ENCODE measurements around the gene GABRA4. TPM values are rescaled to one million over a fixed set of nuclear protein-coding genes. Genes with fewer than 3 reads are reported as not detected.

GABRA4 gene
- total RNA-seq, 1 donor from 2014 or later = 0.25 TPM

- DNase-seq (ENCODE audit: extremely low spot score in 2 of 2) = no peak
- intact Hi-C loops (cut with DNase I) = no loop called here
- H3K36me3 ChIP-seq = no peaks in the 10 kb centered on the region
- H3K9me3 ChIP-seq = no peaks in the 10 kb centered on the region
- no peaks in the 10 kb centered on the region for H3K4me1 ChIP-seq
- no peak overlapping the region for H3K27ac ChIP-seq
- TF ChIP-seq POLR2AphosphoS5 (IDR thresholded peaks at IDR 0.05; ENCODE audit: insufficient read depth in 1 of 2, low read depth in 1 of 2) (no peak), CTCF (IDR thresholded peaks at IDR 0.05) (no peak), POLR2A (IDR thresholded peaks at IDR 0.05) (no peak)
- H3K4me3 ChIP-seq = no peak overlapping the region
- H3K27me3 ChIP-seq = no peaks in the 10 kb centered on the region
Observed at GRCh38 chr4:46927201-46927600, 66.2 kb downstream of the GABRA4 start.

GRCh38 chr4:46924789-46925529 is 68.4 kb downstream of the GABRA4 start:
- Histone ChIP-seq H3K9me3 (no peaks in the 10 kb centered on the region), H3K27ac (no peak overlapping the region), H3K4me1 (no peaks in the 10 kb centered on the region), H3K36me3 (no peaks in the 10 kb centered on the region), H3K27me3 (no peaks in the 10 kb centered on the region), H3K4me3 (no peak overlapping the region)
- no peak for DNase-seq (ENCODE audit: extremely low spot score in 2 of 2)
- intact Hi-C loops (cut with DNase I) = no loop called here
- TF ChIP-seq POLR2A (IDR thresholded peaks at IDR 0.05) (no peak), CTCF (IDR thresholded peaks at IDR 0.05) (no peak), POLR2AphosphoS5 (IDR thresholded peaks at IDR 0.05; ENCODE audit: insufficient read depth in 1 of 2, low read depth in 1 of 2) (no peak)

GRCh38 chr4:46922205-46922604 is 71.2 kb downstream of the GABRA4 start:
- TF ChIP-seq CTCF (IDR thresholded peaks at IDR 0.05) (no peak), POLR2AphosphoS5 (IDR thresholded peaks at IDR 0.05; ENCODE audit: insufficient read depth in 1 of 2, low read depth in 1 of 2) (no peak), POLR2A (IDR thresholded peaks at IDR 0.05) (no peak)
- intact Hi-C loops (cut with DNase I) = no loop called here
- H3K9me3 ChIP-seq = no peaks in the 10 kb centered on the region
- no peaks in the 10 kb centered on the region for H3K36me3 ChIP-seq
- DNase-seq (ENCODE audit: extremely low spot score in 2 of 2) = no peak
- no peaks in the 10 kb centered on the region for H3K27me3 ChIP-seq
- H3K27ac ChIP-seq = no peak overlapping the region
- H3K4me3 ChIP-seq = no peak overlapping the region
- no peaks in the 10 kb centered on the region for H3K4me1 ChIP-seq

GRCh38 chr4:46909078-46909477 is 84.3 kb downstream of the GABRA4 start, which contains the start of gene COX7B2:
Gene COX7B2, minus strand, starts transcription at chr4:46909245. Its CDS starts 174,053 bp downstream, at chr4:46735192.
- no peak for DNase-seq (ENCODE audit: extremely low spot score in 2 of 2)
- no peak for TF ChIP-seq POLR2AphosphoS5 (IDR thresholded peaks at IDR 0.05; ENCODE audit: insufficient read depth in 1 of 2, low read depth in 1 of 2)
- no peak for TF ChIP-seq POLR2A (IDR thresholded peaks at IDR 0.05)
- no peak for TF ChIP-seq CTCF (IDR thresholded peaks at IDR 0.05)
- Histone ChIP-seq H3K27me3 (no peaks in the 10 kb centered on the region), H3K27ac (no peak within 1 kb of the TSS), H3K4me1 (no peaks in the 10 kb centered on the region), H3K36me3 (no peaks in the 10 kb centered on the region), H3K4me3 (no peak within 1 kb of the TSS), H3K9me3 (no peaks in the 10 kb centered on the region)
- intact Hi-C loops (cut with DNase I) = no loop called here

GRCh38 chr4:46908148-46908547 is 85.2 kb downstream of the GABRA4 start:
- no peak overlapping the region for H3K27ac ChIP-seq
- no peaks in the 10 kb centered on the region for H3K36me3 ChIP-seq
- H3K9me3 ChIP-seq = no peaks in the 10 kb centered on the region
- intact Hi-C loops (cut with DNase I) = no loop called here
- H3K27me3 ChIP-seq = no peaks in the 10 kb centered on the region
- TF ChIP-seq CTCF (IDR thresholded peaks at IDR 0.05) = no peak
- H3K4me3 ChIP-seq = no peak overlapping the region
- H3K4me1 ChIP-seq = no peaks in the 10 kb centered on the region
- no peak for DNase-seq (ENCODE audit: extremely low spot score in 2 of 2)
